ENCODE measurements around the gene MRGPRF.

The MRGPRF gene

DNA sequence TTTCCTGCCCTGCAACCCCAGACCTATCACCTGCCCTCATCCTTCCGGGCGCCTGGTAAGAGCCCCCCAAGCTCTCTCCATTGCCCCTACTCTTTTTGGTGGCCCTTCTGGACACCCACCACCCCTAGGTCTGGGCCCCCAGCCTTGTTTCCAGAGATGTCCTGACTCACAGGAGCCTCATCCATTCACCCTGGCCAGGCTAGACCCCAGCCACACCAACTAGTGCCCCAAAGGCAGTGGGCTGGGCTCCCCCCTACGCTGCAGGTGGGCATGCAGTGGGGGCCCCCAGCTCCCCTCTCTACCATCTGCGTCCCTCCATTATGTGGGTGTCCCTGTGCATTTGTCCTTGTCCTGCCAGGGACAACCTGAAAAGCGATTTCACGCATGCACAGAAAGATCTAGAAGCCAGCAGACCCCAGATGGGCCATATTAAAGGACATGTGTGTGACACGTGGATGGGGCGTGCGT is 1.4 kb downstream of the MRGPRF start:
- no peaks in the 10 kb centered on the region for H3K9me3 ChIP-seq (ENCODE audit: control insufficient read depth, insufficient read depth, low read depth, low read length)
- H3K4me3 ChIP-seq (ENCODE audit: low read depth, low read length), result no peak overlapping the region
- POLR2A ChIA-PET, result no interaction called here
- TF ChIP-seq ZNF37A (tag by site-specific recombination; IDR thresholded peaks at IDR 0.05), result no peak
- TF ChIP-seq, protein P1, sequence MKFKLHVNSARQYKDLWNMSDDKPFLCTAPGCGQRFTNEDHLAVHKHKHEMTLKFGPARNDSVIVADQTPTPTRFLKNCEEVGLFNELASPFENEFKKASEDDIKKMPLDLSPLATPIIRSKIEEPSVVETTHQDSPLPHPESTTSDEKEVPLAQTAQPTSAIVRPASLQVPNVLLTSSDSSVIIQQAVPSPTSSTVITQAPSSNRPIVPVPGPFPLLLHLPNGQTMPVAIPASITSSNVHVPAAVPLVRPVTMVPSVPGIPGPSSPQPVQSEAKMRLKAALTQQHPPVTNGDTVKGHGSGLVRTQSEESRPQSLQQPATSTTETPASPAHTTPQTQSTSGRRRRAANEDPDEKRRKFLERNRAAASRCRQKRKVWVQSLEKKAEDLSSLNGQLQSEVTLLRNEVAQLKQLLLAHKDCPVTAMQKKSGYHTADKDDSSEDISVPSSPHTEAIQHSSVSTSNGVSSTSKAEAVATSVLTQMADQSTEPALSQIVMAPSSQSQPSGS (tag by site-specific recombination; IDR thresholded peaks at IDR 0.05; ENCODE audit: low read depth), result no peak
- TF ChIP-seq SALL2 (tag by site-specific recombination; IDR thresholded peaks at IDR 0.05; ENCODE audit: borderline replicate concordance), result no peak
- TF ChIP-seq ZNF138 (tag by site-specific recombination; IDR thresholded peaks at IDR 0.05; ENCODE audit: borderline replicate concordance), result no peak
- TF ChIP-seq ZNF169 (tag by site-specific recombination; IDR thresholded peaks at IDR 0.05), result no peak
- TF ChIP-seq, protein P2, sequence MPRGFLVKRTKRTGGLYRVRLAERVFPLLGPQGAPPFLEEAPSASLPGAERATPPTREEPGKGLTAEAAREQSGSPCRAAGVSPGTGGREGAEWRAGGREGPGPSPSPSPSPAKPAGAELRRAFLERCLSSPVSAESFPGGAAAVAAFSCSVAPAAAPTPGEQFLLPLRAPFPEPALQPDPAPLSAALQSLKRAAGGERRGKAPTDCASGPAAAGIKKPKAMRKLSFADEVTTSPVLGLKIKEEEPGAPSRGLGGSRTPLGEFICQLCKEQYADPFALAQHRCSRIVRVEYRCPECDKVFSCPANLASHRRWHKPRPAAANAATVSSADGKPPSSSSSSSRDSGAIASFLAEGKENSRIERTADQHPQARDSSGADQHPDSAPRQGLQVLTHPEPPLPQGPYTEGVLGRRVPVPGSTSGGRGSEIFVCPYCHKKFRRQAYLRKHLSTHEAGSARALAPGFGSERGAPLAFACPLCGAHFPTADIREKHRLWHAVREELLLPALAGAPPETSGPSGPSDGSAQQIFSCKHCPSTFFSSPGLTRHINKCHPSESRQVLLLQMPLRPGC (tag by site-specific recombination; IDR thresholded peaks at IDR 0.05), result no peak
- TF ChIP-seq ZNF664 (tag by site-specific recombination; IDR thresholded peaks at IDR 0.05), result no peak
- no peak for TF ChIP-seq ZSCAN16 (tag by site-specific recombination; IDR thresholded peaks at IDR 0.05)
- TF ChIP-seq, protein P3, sequence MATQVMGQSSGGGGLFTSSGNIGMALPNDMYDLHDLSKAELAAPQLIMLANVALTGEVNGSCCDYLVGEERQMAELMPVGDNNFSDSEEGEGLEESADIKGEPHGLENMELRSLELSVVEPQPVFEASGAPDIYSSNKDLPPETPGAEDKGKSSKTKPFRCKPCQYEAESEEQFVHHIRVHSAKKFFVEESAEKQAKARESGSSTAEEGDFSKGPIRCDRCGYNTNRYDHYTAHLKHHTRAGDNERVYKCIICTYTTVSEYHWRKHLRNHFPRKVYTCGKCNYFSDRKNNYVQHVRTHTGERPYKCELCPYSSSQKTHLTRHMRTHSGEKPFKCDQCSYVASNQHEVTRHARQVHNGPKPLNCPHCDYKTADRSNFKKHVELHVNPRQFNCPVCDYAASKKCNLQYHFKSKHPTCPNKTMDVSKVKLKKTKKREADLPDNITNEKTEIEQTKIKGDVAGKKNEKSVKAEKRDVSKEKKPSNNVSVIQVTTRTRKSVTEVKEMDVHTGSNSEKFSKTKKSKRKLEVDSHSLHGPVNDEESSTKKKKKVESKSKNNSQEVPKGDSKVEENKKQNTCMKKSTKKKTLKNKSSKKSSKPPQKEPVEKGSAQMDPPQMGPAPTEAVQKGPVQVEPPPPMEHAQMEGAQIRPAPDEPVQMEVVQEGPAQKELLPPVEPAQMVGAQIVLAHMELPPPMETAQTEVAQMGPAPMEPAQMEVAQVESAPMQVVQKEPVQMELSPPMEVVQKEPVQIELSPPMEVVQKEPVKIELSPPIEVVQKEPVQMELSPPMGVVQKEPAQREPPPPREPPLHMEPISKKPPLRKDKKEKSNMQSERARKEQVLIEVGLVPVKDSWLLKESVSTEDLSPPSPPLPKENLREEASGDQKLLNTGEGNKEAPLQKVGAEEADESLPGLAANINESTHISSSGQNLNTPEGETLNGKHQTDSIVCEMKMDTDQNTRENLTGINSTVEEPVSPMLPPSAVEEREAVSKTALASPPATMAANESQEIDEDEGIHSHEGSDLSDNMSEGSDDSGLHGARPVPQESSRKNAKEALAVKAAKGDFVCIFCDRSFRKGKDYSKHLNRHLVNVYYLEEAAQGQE (tag by site-specific recombination; IDR thresholded peaks at IDR 0.05), result no peak
- TF ChIP-seq ZNF174 (tag by site-specific recombination; IDR thresholded peaks at IDR 0.05), result no peak
- no peak for TF ChIP-seq KLF7 (tag by site-specific recombination; IDR thresholded peaks at IDR 0.05; ENCODE audit: borderline replicate concordance)
- no peak for TF ChIP-seq ZNF837 (tag by site-specific recombination; IDR thresholded peaks at IDR 0.05)
- H3K4me1 ChIP-seq (ENCODE audit: control insufficient read depth, insufficient read depth, low read length), result no peaks in the 10 kb centered on the region
- H3K27ac ChIP-seq (ENCODE audit: extremely low read depth, low read depth, low read length), result no peak overlapping the region
- no peaks in the 10 kb centered on the region for H3K36me3 ChIP-seq (ENCODE audit: control insufficient read depth in 2 of 2, insufficient read depth in 1 of 2, low read length in 2 of 2)
- CTCF ChIA-PET, result no interaction called here

DNA sequence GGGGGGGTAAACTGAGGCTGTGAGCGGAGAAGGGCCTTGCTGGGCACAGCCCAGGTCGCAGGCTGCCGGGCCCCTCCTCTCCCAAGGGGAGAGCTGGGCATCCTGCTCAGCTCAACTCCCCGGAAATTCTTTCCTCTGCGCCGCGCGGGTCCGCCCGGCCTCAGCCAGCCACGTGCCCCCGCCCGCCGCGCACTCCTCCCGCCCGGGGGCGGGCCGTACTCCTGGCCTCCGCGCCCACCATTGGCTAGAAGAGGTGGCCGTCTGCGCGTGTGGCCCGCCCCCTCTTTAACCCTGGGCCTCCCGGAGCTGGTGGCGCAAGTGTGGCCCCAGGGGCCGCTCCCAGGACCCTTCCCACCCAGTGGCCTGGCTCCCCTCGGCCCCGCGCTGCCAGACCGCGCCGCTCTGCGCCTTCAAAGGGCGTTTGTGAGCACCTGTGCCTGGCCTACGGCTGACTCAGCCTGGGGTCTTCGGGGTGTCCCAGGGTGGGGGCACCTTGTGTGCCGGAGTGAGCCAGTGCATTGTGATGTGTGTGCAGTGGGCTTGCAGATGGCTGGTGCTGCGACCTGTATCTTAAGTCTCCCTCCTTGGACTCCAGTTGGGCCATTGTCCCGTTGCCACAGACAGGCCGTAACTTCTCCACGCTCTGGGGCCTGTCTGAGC is 2.0 kb downstream of the MRGPRF start:
- CTCF ChIA-PET, result interaction anchor here (0.6 to 0.7 kb wide), 2 partner anchors 9 to 718 kb away, joined by 4 to 6 read pairs; no protein-coding TSS in a partner anchor
- H3K9me3 ChIP-seq (ENCODE audit: control insufficient read depth, insufficient read depth, low read depth, low read length), result no peaks in the 10 kb centered on the region
- no peak overlapping the region for H3K27ac ChIP-seq (ENCODE audit: extremely low read depth, low read depth, low read length)
- no peaks in the 10 kb centered on the region for H3K36me3 ChIP-seq (ENCODE audit: control insufficient read depth in 2 of 2, insufficient read depth in 1 of 2, low read length in 2 of 2)
- POLR2A ChIA-PET, result interaction anchor here (3.1 kb wide), 1 partner anchor 38 kb away, joined by 9 read pairs; the partner anchor contains the start of gene TPCN2
- no peaks in the 10 kb centered on the region for H3K4me1 ChIP-seq (ENCODE audit: control insufficient read depth, insufficient read depth, low read length)
- no peak overlapping the region for H3K4me3 ChIP-seq (ENCODE audit: low read depth, low read length)
- TF ChIP-seq, protein P4, sequence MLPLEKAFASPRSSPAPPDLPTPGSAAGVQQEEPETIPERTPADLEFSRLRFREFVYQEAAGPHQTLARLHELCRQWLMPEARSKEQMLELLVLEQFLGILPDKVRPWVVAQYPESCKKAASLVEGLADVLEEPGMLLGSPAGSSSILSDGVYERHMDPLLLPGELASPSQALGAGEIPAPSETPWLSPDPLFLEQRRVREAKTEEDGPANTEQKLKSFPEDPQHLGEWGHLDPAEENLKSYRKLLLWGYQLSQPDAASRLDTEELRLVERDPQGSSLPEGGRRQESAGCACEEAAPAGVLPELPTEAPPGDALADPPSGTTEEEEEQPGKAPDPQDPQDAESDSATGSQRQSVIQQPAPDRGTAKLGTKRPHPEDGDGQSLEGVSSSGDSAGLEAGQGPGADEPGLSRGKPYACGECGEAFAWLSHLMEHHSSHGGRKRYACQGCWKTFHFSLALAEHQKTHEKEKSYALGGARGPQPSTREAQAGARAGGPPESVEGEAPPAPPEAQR (tag by site-specific recombination; IDR thresholded peaks at IDR 0.05), result no peak
- TF ChIP-seq KLF9 (tag by site-specific recombination; IDR thresholded peaks at IDR 0.05; ENCODE audit: low read depth) (no peak), ZXDB (tag by site-specific recombination; IDR thresholded peaks at IDR 0.05) (no peak), ZFP41 (tag by site-specific recombination; IDR thresholded peaks at IDR 0.05; ENCODE audit: borderline replicate concordance) (no peak), SP3 (tag by site-specific recombination; IDR thresholded peaks at IDR 0.05) (no peak), REPIN1 (tag by site-specific recombination; IDR thresholded peaks at IDR 0.05; ENCODE audit: low read depth) (no peak), ZNF202 (tag by site-specific recombination; IDR thresholded peaks at IDR 0.05; ENCODE audit: borderline replicate concordance) (no peak), GLI4 (tag by site-specific recombination; IDR thresholded peaks at IDR 0.05) (no peak), ZNF155 (tag by site-specific recombination; IDR thresholded peaks at IDR 0.05) (no peak)
- TF ChIP-seq, protein P5, sequence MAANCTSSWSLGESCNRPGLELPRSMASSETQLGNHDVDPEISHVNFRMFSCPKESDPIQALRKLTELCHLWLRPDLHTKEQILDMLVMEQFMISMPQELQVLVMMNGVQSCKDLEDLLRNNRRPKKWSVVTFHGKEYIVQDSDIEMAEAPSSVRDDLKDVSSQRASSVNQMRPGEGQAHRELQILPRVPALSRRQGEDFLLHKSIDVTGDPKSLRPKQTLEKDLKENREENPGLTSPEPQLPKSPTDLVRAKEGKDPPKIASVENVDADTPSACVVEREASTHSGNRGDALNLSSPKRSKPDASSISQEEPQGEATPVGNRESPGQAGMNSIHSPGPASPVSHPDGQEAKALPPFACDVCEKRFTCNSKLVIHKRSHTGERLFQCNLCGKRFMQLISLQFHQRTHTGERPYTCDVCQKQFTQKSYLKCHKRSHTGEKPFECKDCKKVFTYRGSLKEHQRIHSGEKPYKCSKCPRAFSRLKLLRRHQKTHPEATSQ (tag by site-specific recombination; IDR thresholded peaks at IDR 0.05), result no peak
- TF ChIP-seq, protein P6, sequence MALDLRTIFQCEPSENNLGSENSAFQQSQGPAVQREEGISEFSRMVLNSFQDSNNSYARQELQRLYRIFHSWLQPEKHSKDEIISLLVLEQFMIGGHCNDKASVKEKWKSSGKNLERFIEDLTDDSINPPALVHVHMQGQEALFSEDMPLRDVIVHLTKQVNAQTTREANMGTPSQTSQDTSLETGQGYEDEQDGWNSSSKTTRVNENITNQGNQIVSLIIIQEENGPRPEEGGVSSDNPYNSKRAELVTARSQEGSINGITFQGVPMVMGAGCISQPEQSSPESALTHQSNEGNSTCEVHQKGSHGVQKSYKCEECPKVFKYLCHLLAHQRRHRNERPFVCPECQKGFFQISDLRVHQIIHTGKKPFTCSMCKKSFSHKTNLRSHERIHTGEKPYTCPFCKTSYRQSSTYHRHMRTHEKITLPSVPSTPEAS (tag by site-specific recombination; IDR thresholded peaks at IDR 0.05), result no peak
